Erythroblast (primary cell): ENCODE measurements around the gene CLRN1.

Experiments used
- GATA1 ChIP-seq: IDR thresholded peaks from 2 replicates; pipeline ENCODE4 v1.6.1; 2011; ENCODE audit warnings: low read depth, mild to moderate bottlenecking, control low read depth, low read length, moderate library complexity
- POLR2A ChIP-seq: IDR thresholded peaks from 2 replicates; pipeline ENCODE4 v1.6.1; 2011; ENCODE audit warnings: mild to moderate bottlenecking, low read length

- TF ChIP-seq POLR2A: no peak
- no peak for TF ChIP-seq GATA1
Measured at GRCh38 chr3:150989208-150989607, 16.7 kb upstream of the CLRN1 start.
